LNCAP (cell line): Measurements from ENCODE around the gene SDC4.

Experiments used
- TF ChIP-seq, protein P1 (sequence below): fragments of 450-650 bp; IDR thresholded peaks from 2 replicates; pipeline ENCODE4 v1.5.1; 2017; ENCODE audit warnings: mild to moderate bottlenecking

The SDC4 gene

DNA sequence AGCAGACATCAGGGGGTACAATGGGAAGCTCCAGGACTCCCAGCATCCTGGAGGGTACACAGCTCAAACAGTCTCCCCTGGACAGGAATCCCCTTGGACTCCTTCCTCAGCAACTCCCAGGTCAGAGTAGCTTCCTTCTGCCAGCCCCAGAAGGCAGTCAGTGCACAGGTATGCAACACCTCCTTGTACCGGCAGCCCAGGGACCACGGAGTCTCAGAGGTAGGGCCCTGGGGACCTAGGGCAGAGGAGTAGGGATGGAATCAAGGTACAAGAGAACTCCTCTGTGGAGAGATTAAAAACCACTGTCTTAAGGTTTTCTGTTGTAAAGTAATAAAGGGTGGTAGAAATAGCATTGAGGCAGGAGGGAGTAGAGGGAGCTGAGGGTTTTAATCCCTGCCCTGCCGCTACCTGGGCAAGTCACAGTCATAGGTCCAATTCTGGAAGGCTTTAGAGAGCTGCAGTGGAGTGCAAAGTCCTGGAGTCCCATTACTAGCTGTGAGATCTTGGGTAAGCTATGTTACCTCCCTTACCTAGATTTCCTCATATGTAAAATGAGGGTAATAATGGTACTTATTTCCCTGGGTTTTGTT, 22.4 kb upstream of the SDC4 start:
- TF ChIP-seq, protein P1, sequence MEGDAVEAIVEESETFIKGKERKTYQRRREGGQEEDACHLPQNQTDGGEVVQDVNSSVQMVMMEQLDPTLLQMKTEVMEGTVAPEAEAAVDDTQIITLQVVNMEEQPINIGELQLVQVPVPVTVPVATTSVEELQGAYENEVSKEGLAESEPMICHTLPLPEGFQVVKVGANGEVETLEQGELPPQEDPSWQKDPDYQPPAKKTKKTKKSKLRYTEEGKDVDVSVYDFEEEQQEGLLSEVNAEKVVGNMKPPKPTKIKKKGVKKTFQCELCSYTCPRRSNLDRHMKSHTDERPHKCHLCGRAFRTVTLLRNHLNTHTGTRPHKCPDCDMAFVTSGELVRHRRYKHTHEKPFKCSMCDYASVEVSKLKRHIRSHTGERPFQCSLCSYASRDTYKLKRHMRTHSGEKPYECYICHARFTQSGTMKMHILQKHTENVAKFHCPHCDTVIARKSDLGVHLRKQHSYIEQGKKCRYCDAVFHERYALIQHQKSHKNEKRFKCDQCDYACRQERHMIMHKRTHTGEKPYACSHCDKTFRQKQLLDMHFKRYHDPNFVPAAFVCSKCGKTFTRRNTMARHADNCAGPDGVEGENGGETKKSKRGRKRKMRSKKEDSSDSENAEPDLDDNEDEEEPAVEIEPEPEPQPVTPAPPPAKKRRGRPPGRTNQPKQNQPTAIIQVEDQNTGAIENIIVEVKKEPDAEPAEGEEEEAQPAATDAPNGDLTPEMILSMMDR: no peak

DNA sequence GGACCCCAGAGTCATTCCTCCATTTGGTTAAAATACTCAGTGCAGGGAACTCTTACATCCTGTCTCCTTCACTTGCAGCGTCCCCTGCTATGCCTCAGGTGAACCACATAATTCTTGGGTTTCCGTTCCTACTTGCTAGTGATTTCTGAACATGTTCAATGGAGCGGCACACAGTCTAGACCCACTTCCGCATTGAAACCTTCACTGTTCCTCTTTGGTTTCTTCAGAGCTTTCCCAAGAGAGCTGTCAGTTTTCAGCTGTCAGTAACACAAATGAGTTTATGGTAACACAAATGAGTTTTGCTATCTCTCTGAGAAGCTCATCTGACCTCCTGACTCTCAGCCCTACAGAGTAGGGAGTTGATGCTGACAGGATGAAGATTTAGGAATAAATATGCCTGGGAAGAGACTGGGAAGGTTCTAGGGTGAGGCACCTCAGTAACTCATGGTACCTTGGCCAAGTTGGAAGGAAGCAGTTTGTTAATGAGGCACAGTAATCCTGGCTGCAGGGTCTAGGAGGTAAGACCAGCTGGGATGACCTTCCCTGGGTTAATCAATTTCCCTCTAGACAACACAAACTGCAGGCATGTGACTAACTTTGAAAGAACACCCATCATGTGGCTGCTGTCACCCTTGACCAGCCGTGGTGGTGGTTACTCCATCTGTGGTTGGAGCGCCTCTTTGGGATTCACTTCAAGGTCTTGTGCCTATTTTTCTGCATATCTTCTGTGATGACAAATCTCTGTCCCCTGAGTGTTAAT, 20.2 kb upstream of the SDC4 start:
- TF ChIP-seq, protein P1: no peak

DNA sequence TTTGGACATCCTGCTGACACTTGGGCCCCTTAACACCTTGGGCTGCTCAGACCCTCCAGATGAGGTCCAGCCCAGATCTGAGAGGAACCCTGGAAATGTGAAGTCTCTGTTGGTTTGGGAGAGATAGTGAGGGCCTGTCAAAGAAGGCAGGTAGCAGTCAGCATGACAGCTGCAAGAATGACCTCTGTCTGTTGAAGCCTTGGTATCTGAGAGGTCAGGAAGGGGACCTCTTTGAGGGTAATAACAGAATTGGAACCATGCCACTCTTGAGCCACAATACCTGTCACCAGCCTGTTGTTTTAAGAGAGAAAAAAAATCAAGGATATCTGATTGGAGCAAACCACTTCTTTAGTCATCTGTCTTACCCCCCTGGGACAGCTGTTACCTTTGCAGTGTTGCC, 18.9 kb upstream of the SDC4 start:
- TF ChIP-seq, protein P1: no peak

DNA sequence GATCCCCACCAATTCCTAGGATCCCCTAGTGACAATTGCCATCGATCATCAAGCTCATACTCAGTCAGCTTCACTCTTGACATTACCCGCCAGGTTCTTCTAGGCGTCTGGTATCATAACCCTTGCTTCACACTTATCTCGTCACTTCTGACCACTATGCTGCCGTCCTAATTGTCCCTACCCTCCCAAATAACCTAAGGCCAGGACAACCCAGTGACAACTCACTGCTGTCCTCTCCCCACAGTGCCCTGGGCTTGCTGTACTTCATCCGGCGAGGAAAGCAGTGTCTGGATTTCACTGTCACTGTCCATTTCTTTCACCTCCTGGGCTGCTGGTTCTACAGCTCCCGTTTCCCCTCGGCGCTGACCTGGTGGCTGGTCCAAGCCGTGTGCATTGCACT, 18.4 kb upstream of the SDC4 start:
- TF ChIP-seq, protein P1: no peak

DNA sequence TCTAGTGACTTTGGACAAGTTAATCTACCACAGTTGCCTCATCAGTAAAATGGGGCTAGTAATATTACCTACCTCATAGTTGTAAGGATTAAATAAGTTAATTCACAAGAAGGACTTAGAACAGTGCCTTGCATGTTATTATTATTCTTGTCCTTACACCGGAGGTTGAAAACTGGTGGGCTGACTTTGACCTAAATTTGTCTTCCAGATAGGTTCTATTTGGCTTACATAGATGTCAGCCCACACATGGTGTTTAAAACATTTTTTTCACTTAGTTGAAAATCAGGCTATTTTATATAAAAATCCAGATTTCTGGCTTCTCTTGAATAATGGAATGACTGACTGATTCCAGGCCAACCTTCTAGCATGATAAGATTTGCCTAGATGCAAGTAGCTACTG, 18.0 kb upstream of the SDC4 start:
- TF ChIP-seq, protein P1: no peak

DNA sequence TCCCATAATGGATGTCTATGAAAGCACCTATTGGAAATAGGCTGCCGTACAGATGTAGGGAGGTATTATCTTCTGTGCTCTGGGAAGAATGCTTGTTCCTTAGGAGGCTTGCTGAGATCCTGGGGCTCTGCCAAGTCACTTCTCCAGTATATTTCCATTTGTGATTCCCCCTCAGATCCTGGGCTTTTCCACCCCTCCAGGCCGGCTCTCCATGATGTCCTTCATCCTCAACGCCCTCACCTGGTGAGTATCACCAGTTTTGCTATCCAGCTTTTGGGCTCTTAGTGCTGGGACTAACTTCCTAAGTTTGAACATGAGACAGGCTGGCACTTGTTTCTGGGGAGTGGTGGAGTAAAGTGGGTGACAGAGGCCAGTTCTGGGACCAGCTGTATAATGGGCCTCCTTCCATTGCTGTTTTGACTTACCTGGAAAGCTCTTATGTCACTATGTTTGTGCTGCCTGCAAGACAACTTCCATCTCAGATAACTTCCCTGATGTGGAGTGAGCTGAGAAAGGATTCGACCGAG, 17.3 kb upstream of the SDC4 start:
- TF ChIP-seq, protein P1: no peak

DNA sequence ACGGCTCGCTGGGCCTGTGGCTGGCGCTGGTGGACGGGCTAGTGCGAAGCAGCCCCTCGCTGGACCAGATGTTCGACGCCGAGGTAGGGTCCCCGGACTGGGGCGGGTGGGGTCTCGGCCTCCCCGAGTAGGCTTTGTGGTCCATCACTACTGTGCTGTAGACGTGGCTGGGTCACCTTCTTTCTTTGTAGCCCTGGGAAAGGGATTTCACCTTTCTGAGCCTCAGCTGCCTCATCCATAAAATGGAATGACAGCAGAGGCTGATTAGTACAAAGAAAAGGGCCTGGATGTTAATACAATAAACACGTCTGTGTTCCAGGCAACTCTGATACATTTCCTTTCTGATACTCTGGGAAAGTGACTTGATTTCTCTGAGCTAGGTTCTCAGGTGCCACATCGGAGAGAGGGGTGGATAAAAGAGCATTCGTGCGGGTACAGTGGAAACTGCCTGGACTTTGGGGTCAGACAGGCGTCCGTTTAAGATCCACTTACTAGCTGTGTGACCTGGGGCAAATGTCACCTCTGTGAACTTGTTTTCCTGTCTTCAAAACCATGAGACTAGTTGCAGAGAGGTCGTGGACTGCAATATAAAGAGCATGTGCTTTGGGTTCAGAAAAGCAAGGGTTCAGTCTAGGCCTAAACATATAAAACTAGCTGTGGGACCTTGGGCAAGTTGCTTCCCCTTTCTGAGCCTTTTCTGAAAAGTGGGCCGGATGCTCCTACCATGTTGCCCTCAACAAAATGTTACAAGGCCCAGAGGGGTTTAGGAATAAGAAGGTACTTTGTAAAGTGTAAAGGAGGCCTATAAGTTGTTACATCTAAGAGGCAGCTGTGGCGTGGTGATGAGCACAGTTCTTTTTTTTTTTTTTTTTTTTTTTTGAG, 15.6 kb upstream of the SDC4 start:
- TF ChIP-seq, protein P1: no peak
